ENCODE data around the gene MAP3K21.

MAP3K21 gene

DNA sequence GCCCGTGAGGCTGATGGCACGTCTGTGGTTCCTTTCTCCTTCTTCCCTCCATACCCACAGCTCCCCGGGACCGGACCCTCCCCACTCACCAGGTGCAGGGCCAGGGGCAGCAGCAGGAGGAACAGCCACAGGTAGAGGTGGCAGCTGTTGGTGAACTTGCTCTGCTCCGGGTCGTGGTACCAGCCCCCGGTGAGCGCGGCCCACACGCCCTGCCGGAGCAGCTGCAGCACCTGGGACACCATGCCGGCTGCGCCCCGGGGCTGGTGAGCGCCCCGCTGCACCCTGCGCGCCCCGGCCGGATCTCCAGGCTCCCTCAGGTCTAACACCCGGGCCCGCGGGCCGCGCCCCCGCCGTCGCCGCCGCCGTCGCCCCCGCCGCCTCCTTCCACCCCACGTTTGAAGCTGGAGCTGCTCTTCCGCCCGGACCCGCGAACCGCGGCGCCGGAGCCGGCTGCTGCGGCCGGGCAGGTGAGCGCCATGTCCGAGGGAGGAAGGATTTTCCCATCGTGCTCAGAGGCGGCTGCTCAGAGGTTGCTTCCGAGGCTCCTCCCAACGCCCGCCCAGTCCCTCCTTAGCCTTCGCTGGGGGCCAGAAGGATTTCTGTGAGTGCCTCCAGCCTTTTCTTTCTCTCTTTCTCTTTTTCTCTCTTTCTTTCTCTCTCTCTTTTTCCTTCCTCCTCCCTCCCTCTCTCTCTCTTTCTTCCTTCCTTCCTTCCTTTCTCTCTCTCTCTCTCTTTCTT lies 32.1 kb upstream of the MAP3K21 start, which contains the start of gene PCNX2:
TSS of gene PCNX2 (minus strand) at position 489 of the 738 bp plus-strand sequence. CDS start at position 242, 247 bp downstream.
- Histone ChIP-seq H3K9me3 (ENCODE audit: control insufficient read depth in 2 of 2, low read length in 2 of 2) (no peaks in the 10 kb centered on the region), H3K9ac (ENCODE audit: low read depth in 1 of 2, low read length in 2 of 2) (peak within 1 kb of the TSS; percentile 36 to 59), H3K27me3 (ENCODE audit: control insufficient read depth in 2 of 2, insufficient read depth in 2 of 2, low read length in 2 of 2) (no peaks in the 10 kb centered on the region), H3K4me1 (ENCODE audit: control insufficient read depth in 2 of 2, insufficient read depth in 2 of 2, low read length in 2 of 2) (peaks cover 0 to 6% of the 10 kb centered on the region in 2 donors), H3K27ac (ENCODE audit: low read depth in 2 of 2, low read length in 2 of 2) (peak within 1 kb of the TSS; percentile 13 to 27), H3K4me3 (ENCODE audit: low read length in 2 of 2) (peak within 1 kb of the TSS; percentile 69 to 73), H3K36me3 (ENCODE audit: control insufficient read depth in 2 of 2, insufficient read depth in 2 of 2, low read length in 2 of 2) (no peaks in the 10 kb centered on the region)

DNA sequence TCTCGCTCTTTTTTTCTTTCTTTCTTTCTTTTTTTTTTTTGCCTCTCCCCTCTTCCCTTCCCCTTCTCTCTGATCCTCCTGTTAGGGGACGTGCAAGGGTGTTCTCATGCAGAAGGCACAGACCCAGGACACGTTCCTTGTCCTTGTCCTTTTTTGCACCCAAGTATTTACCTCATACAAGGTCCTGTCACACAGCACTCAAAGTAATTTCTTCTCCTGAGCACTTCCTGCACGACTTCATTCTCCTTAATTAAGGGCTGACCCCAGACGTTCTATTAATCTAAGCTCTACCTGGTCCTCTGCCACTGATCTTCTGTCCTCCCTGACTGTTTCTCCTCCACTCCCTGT lies 31.6 kb upstream of the MAP3K21 start:
- H3K27ac ChIP-seq (ENCODE audit: low read depth in 2 of 2, low read length in 2 of 2): no peak overlapping the region

DNA sequence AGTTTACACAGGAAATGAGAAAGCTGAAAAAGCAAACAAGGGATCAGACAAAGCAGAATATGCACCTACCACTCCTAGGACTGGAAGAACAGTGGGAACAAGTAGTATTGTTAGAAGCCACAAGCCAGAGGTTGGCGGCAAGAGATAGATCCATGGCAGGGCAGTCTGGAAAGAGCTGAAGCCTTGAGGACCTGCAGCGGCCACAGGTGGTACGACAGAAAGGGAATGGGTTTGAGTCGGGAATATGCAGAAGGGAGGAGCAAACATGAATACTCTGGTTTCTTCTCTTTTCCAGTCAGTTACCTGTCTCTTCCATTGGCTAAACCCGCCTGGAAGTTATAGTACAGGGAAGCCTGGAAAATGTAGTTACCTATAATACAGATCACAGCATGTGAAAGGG lies 28.1 kb upstream of the MAP3K21 start:
- no peak overlapping the region for H3K9ac ChIP-seq (ENCODE audit: low read depth in 1 of 2, low read length in 2 of 2)
- H3K9me3 ChIP-seq (ENCODE audit: control insufficient read depth in 2 of 2, low read length in 2 of 2): peaks cover 0 to 2% of the 10 kb centered on the region in 2 donors
- no peak overlapping the region for H3K27ac ChIP-seq (ENCODE audit: low read depth in 2 of 2, low read length in 2 of 2)
- H3K4me3 ChIP-seq (ENCODE audit: low read length in 2 of 2): no peak overlapping the region
- H3K27me3 ChIP-seq (ENCODE audit: control insufficient read depth in 2 of 2, insufficient read depth in 2 of 2, low read length in 2 of 2): no peaks in the 10 kb centered on the region
- peaks cover 0 to 6% of the 10 kb centered on the region in 2 donors for H3K4me1 ChIP-seq (ENCODE audit: control insufficient read depth in 2 of 2, insufficient read depth in 2 of 2, low read length in 2 of 2)
- H3K36me3 ChIP-seq (ENCODE audit: control insufficient read depth in 2 of 2, insufficient read depth in 2 of 2, low read length in 2 of 2): no peaks in the 10 kb centered on the region

More for the DNA sequence above, 31.6 kb upstream of the MAP3K21 start:
- no peak overlapping the region for H3K9ac ChIP-seq (ENCODE audit: low read depth in 1 of 2, low read length in 2 of 2)
- no peaks in the 10 kb centered on the region for H3K36me3 ChIP-seq (ENCODE audit: control insufficient read depth in 2 of 2, insufficient read depth in 2 of 2, low read length in 2 of 2)
- H3K4me3 ChIP-seq (ENCODE audit: low read length in 2 of 2): peak overlapping the region in 1 of 2 donors; percentile 73
- H3K27me3 ChIP-seq (ENCODE audit: control insufficient read depth in 2 of 2, insufficient read depth in 2 of 2, low read length in 2 of 2): no peaks in the 10 kb centered on the region
- H3K4me1 ChIP-seq (ENCODE audit: control insufficient read depth in 2 of 2, insufficient read depth in 2 of 2, low read length in 2 of 2): peaks cover 0 to 6% of the 10 kb centered on the region in 2 donors
- no peaks in the 10 kb centered on the region for H3K9me3 ChIP-seq (ENCODE audit: control insufficient read depth in 2 of 2, low read length in 2 of 2)

DNA sequence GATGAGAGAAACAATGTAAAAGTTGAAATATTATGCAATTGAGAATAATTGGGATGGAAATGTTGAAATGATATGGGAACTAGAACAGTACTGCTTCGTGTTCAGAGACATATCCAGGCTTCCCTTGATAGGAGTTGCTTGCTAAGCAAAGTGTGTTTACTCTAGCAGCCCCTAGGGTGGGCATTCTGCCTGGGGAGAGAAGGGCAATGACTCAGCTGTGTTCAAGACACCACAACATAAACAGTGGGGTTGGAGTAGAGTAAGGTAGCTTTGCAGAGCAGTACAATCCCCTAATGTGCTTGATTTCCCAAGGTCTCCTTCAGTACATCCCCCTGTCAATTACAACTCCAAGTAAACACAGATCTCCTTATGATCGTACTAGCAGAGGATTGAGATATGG lies 27.2 kb upstream of the MAP3K21 start:
- Histone ChIP-seq H3K4me3 (ENCODE audit: low read length in 2 of 2) (no peak overlapping the region), H3K4me1 (ENCODE audit: control insufficient read depth in 2 of 2, insufficient read depth in 2 of 2, low read length in 2 of 2) (no peaks in the 10 kb centered on the region)

DNA sequence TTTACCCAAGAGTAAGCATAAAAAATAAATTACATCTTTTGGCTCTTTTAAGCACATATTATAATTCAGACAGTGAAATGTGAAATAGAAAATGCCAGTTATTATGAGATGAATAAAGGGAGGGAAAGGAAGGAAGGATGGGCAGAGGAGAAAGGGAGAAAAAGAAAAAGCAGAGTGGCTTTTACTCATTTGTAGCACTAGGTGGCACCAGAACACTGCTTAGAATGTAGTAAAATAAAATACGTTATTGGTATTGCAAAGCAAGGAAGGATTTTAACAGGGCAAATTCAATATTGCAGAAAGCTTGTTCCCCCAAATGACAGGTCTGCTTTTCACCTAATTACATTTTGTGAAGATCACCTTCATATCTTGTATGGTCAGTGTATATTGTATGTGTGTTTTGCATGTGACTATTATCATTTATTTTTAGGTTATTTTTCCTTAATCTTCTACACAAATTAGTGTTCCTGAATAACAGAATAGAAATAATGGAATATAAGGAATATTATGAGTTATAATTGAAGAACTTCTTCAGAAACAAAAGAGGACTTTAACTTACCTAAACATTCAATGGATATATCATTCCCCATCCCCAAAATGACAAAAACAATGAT lies 22.9 kb upstream of the MAP3K21 start:
- H3K9me3 ChIP-seq (ENCODE audit: control insufficient read depth in 2 of 2, low read length in 2 of 2): peaks cover 0 to 2% of the 10 kb centered on the region in 2 donors
- H3K4me3 ChIP-seq (ENCODE audit: low read length in 2 of 2): no peak overlapping the region
- no peaks in the 10 kb centered on the region for H3K4me1 ChIP-seq (ENCODE audit: control insufficient read depth in 2 of 2, insufficient read depth in 2 of 2, low read length in 2 of 2)
- no peaks in the 10 kb centered on the region for H3K36me3 ChIP-seq (ENCODE audit: control insufficient read depth in 2 of 2, insufficient read depth in 2 of 2, low read length in 2 of 2)
- no peak overlapping the region for H3K9ac ChIP-seq (ENCODE audit: low read depth in 1 of 2, low read length in 2 of 2)
- H3K27me3 ChIP-seq (ENCODE audit: control insufficient read depth in 2 of 2, insufficient read depth in 2 of 2, low read length in 2 of 2): no peaks in the 10 kb centered on the region
- no peak overlapping the region for H3K27ac ChIP-seq (ENCODE audit: low read depth in 2 of 2, low read length in 2 of 2)

More for the DNA sequence above, 27.2 kb upstream of the MAP3K21 start:
- no peak overlapping the region for H3K9ac ChIP-seq (ENCODE audit: low read depth in 1 of 2, low read length in 2 of 2)
- no peaks in the 10 kb centered on the region for H3K27me3 ChIP-seq (ENCODE audit: control insufficient read depth in 2 of 2, insufficient read depth in 2 of 2, low read length in 2 of 2)
- no peaks in the 10 kb centered on the region for H3K36me3 ChIP-seq (ENCODE audit: control insufficient read depth in 2 of 2, insufficient read depth in 2 of 2, low read length in 2 of 2)
- no peak overlapping the region for H3K27ac ChIP-seq (ENCODE audit: low read depth in 2 of 2, low read length in 2 of 2)
- peaks cover 0 to 2% of the 10 kb centered on the region in 2 donors for H3K9me3 ChIP-seq (ENCODE audit: control insufficient read depth in 2 of 2, low read length in 2 of 2)

DNA sequence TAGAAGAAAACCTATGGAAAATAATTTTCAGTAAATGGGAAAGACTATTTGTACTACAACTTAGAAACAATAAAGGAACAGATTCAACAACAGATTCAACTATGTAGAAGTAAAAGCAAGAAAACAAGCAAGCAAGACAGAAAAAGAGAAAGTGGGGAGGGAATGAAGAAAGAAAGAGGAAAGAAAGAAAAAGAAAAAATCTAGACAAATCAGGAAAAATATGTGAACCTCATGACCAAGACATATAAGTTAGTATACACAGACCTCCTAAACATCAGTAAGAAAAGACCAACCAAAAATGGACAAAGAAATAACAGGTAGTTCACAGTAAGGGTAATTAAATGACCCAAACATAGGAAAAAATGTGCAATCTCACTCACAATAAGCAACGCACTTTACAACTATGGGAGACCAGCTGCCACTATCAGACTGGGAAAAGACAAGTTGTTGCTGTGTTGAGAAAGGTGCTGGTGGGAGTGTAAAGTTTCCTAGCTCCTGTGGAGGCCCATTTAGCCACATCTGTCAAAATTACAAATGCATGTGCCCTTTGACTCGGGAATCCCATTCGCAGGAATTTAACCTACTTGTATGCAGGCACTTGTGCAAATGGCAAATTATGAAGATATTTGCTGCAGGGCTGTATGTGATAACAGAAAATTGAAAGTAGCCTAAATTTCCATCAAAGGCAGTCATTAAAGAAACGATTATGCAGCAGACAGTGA lies 13.9 kb upstream of the MAP3K21 start:
- H3K9me3 ChIP-seq (ENCODE audit: control insufficient read depth in 2 of 2, low read length in 2 of 2): no peaks in the 10 kb centered on the region
- H3K27ac ChIP-seq (ENCODE audit: low read depth in 2 of 2, low read length in 2 of 2): no peak overlapping the region
- H3K9ac ChIP-seq (ENCODE audit: low read depth in 1 of 2, low read length in 2 of 2): no peak overlapping the region
- H3K27me3 ChIP-seq (ENCODE audit: control insufficient read depth in 2 of 2, insufficient read depth in 2 of 2, low read length in 2 of 2): no peaks in the 10 kb centered on the region
- no peaks in the 10 kb centered on the region for H3K36me3 ChIP-seq (ENCODE audit: control insufficient read depth in 2 of 2, insufficient read depth in 2 of 2, low read length in 2 of 2)
- H3K4me1 ChIP-seq (ENCODE audit: control insufficient read depth in 2 of 2, insufficient read depth in 2 of 2, low read length in 2 of 2): no peaks in the 10 kb centered on the region
- no peak overlapping the region for H3K4me3 ChIP-seq (ENCODE audit: low read length in 2 of 2)

DNA sequence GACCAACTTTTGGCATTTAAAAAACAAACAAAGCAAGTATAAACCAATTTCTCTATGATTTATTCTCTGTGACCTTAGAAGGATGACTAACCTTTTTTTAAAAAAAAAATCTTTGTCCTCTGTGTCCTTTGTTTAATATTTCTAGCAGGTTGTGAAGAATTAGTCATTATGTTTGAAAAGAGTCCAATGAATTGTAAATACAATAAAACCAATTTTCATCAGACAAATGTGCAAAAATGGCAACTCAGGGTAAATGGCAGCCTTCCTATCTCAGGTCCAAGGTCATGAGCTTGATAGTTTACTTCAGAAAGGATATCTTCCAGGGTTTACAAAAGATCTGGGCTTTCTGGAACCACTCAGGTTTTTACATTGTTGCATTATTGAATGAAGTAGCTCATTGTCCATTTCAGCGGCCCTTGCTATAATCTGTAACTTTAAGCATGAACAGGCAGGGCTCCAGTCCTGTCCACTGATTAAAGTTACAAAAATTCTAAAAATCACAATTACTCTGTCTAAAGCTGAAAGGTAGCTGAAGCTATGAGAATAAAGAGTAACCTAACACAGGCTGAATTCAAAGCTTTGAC lies 11.7 kb upstream of the MAP3K21 start:
- Histone ChIP-seq H3K9me3 (ENCODE audit: control insufficient read depth in 2 of 2, low read length in 2 of 2) (no peaks in the 10 kb centered on the region), H3K27ac (ENCODE audit: low read depth in 2 of 2, low read length in 2 of 2) (no peak overlapping the region), H3K36me3 (ENCODE audit: control insufficient read depth in 2 of 2, insufficient read depth in 2 of 2, low read length in 2 of 2) (no peaks in the 10 kb centered on the region), H3K27me3 (ENCODE audit: control insufficient read depth in 2 of 2, insufficient read depth in 2 of 2, low read length in 2 of 2) (no peaks in the 10 kb centered on the region), H3K4me3 (ENCODE audit: low read length in 2 of 2) (no peak overlapping the region), H3K9ac (ENCODE audit: low read depth in 1 of 2, low read length in 2 of 2) (no peak overlapping the region), H3K4me1 (ENCODE audit: control insufficient read depth in 2 of 2, insufficient read depth in 2 of 2, low read length in 2 of 2) (no peaks in the 10 kb centered on the region)

DNA sequence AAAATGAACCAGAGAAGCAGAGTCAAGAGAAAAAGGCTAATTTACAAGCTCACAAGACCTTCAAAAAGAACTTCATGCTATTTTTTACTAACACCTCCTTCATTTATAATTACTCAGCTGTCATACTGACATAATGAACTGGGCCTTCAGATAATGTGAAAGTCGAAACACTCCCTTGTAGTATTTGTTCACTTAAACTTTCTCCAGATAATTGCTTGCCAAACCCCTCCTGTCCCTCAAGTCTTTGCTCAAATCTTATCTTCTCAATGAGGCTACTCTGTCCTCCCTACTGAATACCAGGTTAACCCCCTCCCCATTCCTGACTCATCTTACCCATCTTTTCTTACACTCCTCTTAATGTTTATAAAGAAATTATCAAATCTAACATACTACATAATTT lies 11.1 kb upstream of the MAP3K21 start:
- Histone ChIP-seq H3K36me3 (ENCODE audit: control insufficient read depth in 2 of 2, insufficient read depth in 2 of 2, low read length in 2 of 2) (no peaks in the 10 kb centered on the region), H3K9me3 (ENCODE audit: control insufficient read depth in 2 of 2, low read length in 2 of 2) (no peaks in the 10 kb centered on the region), H3K27ac (ENCODE audit: low read depth in 2 of 2, low read length in 2 of 2) (no peak overlapping the region), H3K4me3 (ENCODE audit: low read length in 2 of 2) (no peak overlapping the region), H3K4me1 (ENCODE audit: control insufficient read depth in 2 of 2, insufficient read depth in 2 of 2, low read length in 2 of 2) (no peaks in the 10 kb centered on the region), H3K9ac (ENCODE audit: low read depth in 1 of 2, low read length in 2 of 2) (no peak overlapping the region), H3K27me3 (ENCODE audit: control insufficient read depth in 2 of 2, insufficient read depth in 2 of 2, low read length in 2 of 2) (no peaks in the 10 kb centered on the region)

DNA sequence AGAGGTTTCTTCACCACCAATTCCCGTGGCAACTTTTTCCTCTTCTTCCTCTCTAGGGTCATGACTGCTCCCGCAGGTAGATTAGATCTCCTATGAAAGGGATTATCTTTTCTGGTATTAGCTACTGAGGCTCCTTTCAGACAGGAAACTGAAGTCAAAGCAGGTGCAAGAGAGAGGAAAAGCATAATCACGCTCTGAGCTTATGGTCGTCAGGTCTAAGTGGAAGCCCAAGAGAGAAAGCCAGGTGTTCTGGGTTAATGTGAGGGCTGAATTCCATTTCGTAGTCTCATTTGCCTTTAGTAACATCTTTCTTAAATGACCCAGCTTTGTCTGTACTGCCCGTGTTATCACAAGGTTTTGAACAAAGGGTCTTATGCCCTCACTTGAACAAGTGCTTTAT lies 8.3 kb upstream of the MAP3K21 start:
- H3K9me3 ChIP-seq (ENCODE audit: control insufficient read depth in 2 of 2, low read length in 2 of 2): no peaks in the 10 kb centered on the region
- H3K36me3 ChIP-seq (ENCODE audit: control insufficient read depth in 2 of 2, insufficient read depth in 2 of 2, low read length in 2 of 2): no peaks in the 10 kb centered on the region
- no peak overlapping the region for H3K27ac ChIP-seq (ENCODE audit: low read depth in 2 of 2, low read length in 2 of 2)
- H3K9ac ChIP-seq (ENCODE audit: low read depth in 1 of 2, low read length in 2 of 2): no peak overlapping the region
- H3K4me3 ChIP-seq (ENCODE audit: low read length in 2 of 2): no peak overlapping the region
- no peaks in the 10 kb centered on the region for H3K4me1 ChIP-seq (ENCODE audit: control insufficient read depth in 2 of 2, insufficient read depth in 2 of 2, low read length in 2 of 2)
- no peaks in the 10 kb centered on the region for H3K27me3 ChIP-seq (ENCODE audit: control insufficient read depth in 2 of 2, insufficient read depth in 2 of 2, low read length in 2 of 2)

DNA sequence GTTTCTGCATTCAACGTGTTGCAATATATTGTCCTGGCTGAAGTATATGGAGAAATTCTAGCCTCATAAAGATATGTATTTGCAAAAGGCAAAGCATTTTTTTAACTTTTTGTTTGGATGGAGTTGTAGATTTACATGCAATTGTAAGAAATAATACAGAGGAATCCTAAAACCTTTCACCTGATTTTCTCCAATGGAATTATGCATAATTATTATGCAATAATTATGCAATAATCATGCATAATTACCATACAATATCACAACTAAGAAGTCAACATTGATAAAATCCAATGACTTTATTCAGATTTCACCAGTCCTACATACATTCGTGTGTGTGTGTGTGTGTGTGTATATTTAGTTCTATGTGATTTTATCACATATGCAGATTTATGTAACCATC lies 7.5 kb upstream of the MAP3K21 start:
- H3K9me3 ChIP-seq (ENCODE audit: control insufficient read depth in 2 of 2, low read length in 2 of 2): no peaks in the 10 kb centered on the region
- no peaks in the 10 kb centered on the region for H3K36me3 ChIP-seq (ENCODE audit: control insufficient read depth in 2 of 2, insufficient read depth in 2 of 2, low read length in 2 of 2)
- no peaks in the 10 kb centered on the region for H3K27me3 ChIP-seq (ENCODE audit: control insufficient read depth in 2 of 2, insufficient read depth in 2 of 2, low read length in 2 of 2)
- H3K4me1 ChIP-seq (ENCODE audit: control insufficient read depth in 2 of 2, insufficient read depth in 2 of 2, low read length in 2 of 2): no peaks in the 10 kb centered on the region
- H3K4me3 ChIP-seq (ENCODE audit: low read length in 2 of 2): no peak overlapping the region
- no peak overlapping the region for H3K9ac ChIP-seq (ENCODE audit: low read depth in 1 of 2, low read length in 2 of 2)
- no peak overlapping the region for H3K27ac ChIP-seq (ENCODE audit: low read depth in 2 of 2, low read length in 2 of 2)
